Kidney (tissue), 14 donors: ENCODE measurements around the gene NTRK2. TPM values are rescaled to one million over a fixed set of nuclear protein-coding genes. Genes with fewer than 3 reads are reported as not detected.

Source experiments
- DNase-seq, 5 donors: peaks; one replicate each; pipeline ENCODE4 v3.0.0-alpha.2; 2013 to 2020
- FAIRE-seq: peaks from 2 replicates; lab custom pipeline; 2012; peaks lifted over from hg19 to GRCh38; lab: Jason Lieb, UNC
- H3K27ac ChIP-seq, 2 donors: one replicate each; pipeline ENCODE4 v1.7.0; 2013; ENCODE audit warnings: low read depth in 2 of 2, low read length in 2 of 2, inconsistent platforms in 1 of 2
- H3K27me3 ChIP-seq: one replicate; pipeline ENCODE4 v1.7.1; 2013; ENCODE audit warnings: low read length, inconsistent platforms; ENCODE audit not compliant: control insufficient read depth, insufficient read depth
- H3K36me3 ChIP-seq, 3 donors: one replicate each; pipeline versions ENCODE4 v1.7.0 to v1.7.1; 2013; ENCODE audit warnings: low read length in 3 of 3, control low read depth in 1 of 3, inconsistent platforms in 1 of 3; ENCODE audit not compliant: insufficient read depth in 3 of 3, control insufficient read depth in 2 of 3
- H3K4me1 ChIP-seq, 3 donors: one replicate each; pipeline versions ENCODE4 v1.7.0 to v1.7.1; 2013; ENCODE audit warnings: low read length in 3 of 3, inconsistent platforms in 1 of 3, low read depth in 1 of 3; ENCODE audit not compliant: control insufficient read depth in 2 of 3, insufficient read depth in 2 of 3
- H3K4me3 ChIP-seq, 3 donors: one replicate each; pipeline versions ENCODE4 v1.7.0 to v1.8.1; 2013; ENCODE audit warnings: low read length in 3 of 3, control low read depth in 1 of 3, inconsistent platforms in 1 of 3
- H3K9ac ChIP-seq, 3 donors: one replicate each; pipeline versions ENCODE4 v1.7.0 to v1.7.1; 2013; ENCODE audit warnings: low read length in 3 of 3, control low read depth in 1 of 3, inconsistent platforms in 1 of 3
- H3K9me3 ChIP-seq, 3 donors: one replicate each; pipeline versions ENCODE4 v1.7.0 to v1.7.1; 2013; ENCODE audit warnings: low read length in 3 of 3, control low read depth in 1 of 3, inconsistent platforms in 1 of 3; ENCODE audit not compliant: control insufficient read depth in 2 of 3, insufficient read depth in 1 of 3
- CTCF ChIP-seq: IDR thresholded peaks from 3 replicates; pipeline ENCODE4 v1.5.1; 2012; ENCODE audit warnings: mild to moderate bottlenecking, moderate library complexity, borderline replicate concordance; ENCODE audit not compliant: insufficient read depth; ENCODE audit errors: extremely low read depth
- intact Hi-C: fragments of 100-400 bp; cut with DNase I; formaldehyde crosslinking; loops from one replicate; pipeline ENCODE4 v1.11.1; 2022
- polyA plus RNA-seq: library from polyadenylated mRNA; stranded (reverse); fragments of 350-450 nt; fragmentation: Illumina TruSeq; extraction: RNeasy Lipid Tissue Mini Kit (QIAGEN cat#74804); gene quantifications from one replicate; pipeline ENCODE4 v1.2.3, GENCODE V29; 2014; ENCODE audit warnings: low read depth, low replicate concordance; ENCODE audit not compliant: insufficient read depth
- total RNA-seq: library from RNA; stranded (reverse); fragmentation: NEBNext Ultra II Directional; extraction: Animal tissue kit (Norgen Biotek cat#: 25700); gene quantifications from one replicate; pipeline ENCODE4 v1.2.1, GENCODE V29; 2021
- donor health status: control.
- donor health status: control.
- donor health status: control.
- donor health status: control.
- donor health status: control.
- donor health status: DM: yes; HTN: yes; CAD: no.
- donor health status: Normal renal cell carcinoma (clear cell type).

The NTRK2 gene
- total and polyA plus RNA-seq, 2 donors from 2014 or later, result 20.0 to 41.2 TPM

DNA sequence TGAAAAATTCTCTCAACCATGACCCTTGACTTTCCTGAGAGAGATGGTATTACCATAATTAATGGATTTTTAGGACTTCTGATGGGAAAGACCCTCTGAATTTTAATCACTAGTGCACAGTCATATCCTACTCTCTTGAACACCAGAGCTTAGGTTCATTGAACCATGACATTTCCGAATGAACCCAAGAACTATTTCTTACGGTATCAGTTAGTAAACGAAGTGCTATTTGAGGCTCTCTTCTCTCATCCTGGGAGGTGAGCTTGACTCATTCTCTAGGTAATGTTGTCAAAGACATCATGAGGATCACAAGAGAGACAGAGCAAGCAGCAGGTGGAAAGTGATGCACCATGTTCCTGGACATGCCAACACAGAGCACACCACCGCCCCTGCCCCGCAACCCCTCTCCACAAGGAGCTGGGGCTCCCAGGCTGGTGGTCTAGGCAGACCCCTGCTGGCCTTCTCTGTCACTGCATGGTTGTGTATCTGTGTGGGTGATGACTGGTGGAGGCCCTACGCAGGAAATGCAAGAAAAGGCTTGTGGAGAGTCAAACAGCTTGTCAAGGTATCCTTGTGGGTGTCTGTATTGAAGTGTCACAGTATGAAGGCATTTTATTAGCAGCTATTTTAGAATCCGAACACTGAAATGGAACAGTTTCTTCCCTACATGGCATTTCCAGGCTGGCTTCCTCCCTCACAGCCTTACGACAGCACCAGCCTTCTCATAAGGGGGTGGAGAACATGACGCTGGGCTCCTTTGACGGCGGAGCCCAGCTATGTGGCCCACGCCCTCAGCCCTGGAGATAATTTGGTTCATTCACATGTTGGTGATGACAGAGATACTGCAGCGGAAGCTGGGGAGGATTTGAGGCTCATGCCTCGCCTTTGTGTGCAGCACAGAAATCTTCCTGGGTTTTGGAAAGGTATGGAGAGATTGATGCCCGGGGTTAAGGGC, 297.6 kb downstream of the NTRK2 start:
- Histone ChIP-seq H3K36me3 (no peaks in the 10 kb centered on the region), H3K4me1 (no peaks in the 10 kb centered on the region), H3K9ac (no peak overlapping the region), H3K9me3 (no peaks in the 10 kb centered on the region), H3K4me3 (no peak overlapping the region), H3K27ac (no peak overlapping the region), H3K27me3 (no peaks in the 10 kb centered on the region)
- intact Hi-C loops, result no loop called here
- FAIRE-seq (no peak), DNase-seq (no peak)
- no peak for TF ChIP-seq CTCF

DNA sequence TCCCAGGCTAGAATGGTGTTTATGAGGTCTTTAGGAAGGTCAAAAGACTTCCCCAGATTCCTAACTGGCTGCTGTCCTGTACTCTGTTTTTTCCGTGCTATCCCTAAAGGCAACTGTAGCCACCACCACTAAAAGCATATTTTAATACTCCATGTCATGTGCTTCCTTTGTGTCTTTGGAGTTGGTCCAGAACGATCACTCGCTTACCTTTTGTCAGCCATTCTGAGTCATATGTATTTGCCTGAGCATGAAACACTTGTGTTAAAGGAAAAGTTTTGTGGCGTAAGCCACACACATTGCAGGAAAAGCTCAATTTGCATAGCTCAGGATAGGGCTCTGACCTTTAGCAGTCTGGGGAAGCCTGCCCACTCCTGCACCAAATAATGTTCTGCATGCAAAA, 299.6 kb downstream of the NTRK2 start:
- H3K36me3 ChIP-seq, result no peaks in the 10 kb centered on the region
- no peaks in the 10 kb centered on the region for H3K4me1 ChIP-seq
- no peak for TF ChIP-seq CTCF
- FAIRE-seq (no peak), DNase-seq (no peak)
- H3K9ac ChIP-seq, result no peak overlapping the region
- no peak overlapping the region for H3K27ac ChIP-seq
- no peaks in the 10 kb centered on the region for H3K27me3 ChIP-seq
- H3K4me3 ChIP-seq, result no peak overlapping the region
- H3K9me3 ChIP-seq, result no peaks in the 10 kb centered on the region
- intact Hi-C loops, result no loop called here

DNA sequence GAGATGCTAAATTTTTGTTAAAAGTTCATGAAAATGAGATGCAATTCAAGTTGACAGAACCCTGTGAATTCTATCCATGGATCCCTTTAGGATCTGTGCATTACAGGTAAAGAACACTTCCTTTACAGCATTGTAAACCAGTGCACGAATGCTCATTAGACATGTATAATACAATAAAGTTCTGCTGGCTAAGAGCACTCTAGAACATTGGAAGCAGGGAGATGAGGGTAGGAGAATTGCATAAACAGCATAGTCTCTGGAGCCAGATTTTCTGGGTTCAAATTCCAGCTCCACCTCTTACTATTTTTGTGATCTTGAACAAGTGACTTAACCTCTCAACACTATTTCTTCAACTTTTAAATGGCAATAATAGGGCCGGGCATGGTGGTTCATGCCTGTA, 300.2 kb downstream of the NTRK2 start:
- FAIRE-seq, result no peak
- no peak for DNase-seq
- no peaks in the 10 kb centered on the region for H3K27me3 ChIP-seq
- H3K4me1 ChIP-seq, result no peaks in the 10 kb centered on the region
- H3K4me3 ChIP-seq, result no peak overlapping the region
- no peak overlapping the region for H3K27ac ChIP-seq
- intact Hi-C loops, result no loop called here
- TF ChIP-seq CTCF, result no peak
- no peaks in the 10 kb centered on the region for H3K9me3 ChIP-seq
- no peaks in the 10 kb centered on the region for H3K36me3 ChIP-seq
- no peak overlapping the region for H3K9ac ChIP-seq
